ENCODE measurements around the gene GRPEL1. TPM values are rescaled to one million over a fixed set of nuclear protein-coding genes. Genes with fewer than 3 reads are reported as not detected.

Gene GRPEL1
- total RNA-seq, 1 experiment from 2014 or later, result 40.7 TPM

GRCh38 chr4:7068883-7069282 is 1.0 kb upstream of the GRPEL1 start:
- Mint-ChIP-seq H3K4me3 (peak overlapping the region; percentile 83 to 95), H3K36me3 (ENCODE audit: insufficient read depth in 1 of 3, low read depth in 3 of 3) (peaks cover 7 to 21% (median 16%) of the 10 kb centered on the region in 3 experiments; a peak in 6 of 7 replicates), H3K27me3 (ENCODE audit: low read depth) (peaks cover 44% of the 10 kb centered on the region), H3K27ac (0 out of 7 replicates have a peak overlapping the region, but pooled peaks of 1 of the 3 experiments have one; percentile 55), H3K4me1 (peaks cover 15 to 24% of the 10 kb centered on the region in 2 experiments), H3K9me3 (no peaks in the 10 kb centered on the region)
- Histone ChIP-seq H2AK5ac (ENCODE audit: insufficient read length, low read length) (no peak overlapping the region), H4K20me1 (ENCODE audit: control insufficient read depth, insufficient read depth, insufficient read length) (no peaks in the 10 kb centered on the region), H2AFZ (ENCODE audit: low read length) (peak overlapping the region; percentile 10), H3K4me2 (ENCODE audit: insufficient read depth, insufficient read length, low read length) (peak overlapping the region; percentile 94), H2BK20ac (ENCODE audit: low read depth, low read length, poor library complexity, severe bottlenecking) (no peak overlapping the region), H3K27me3 (ENCODE audit: insufficient read depth, low read length) (no peaks in the 10 kb centered on the region; the same call in 1 of the 2 replicates), H4K5ac (ENCODE audit: insufficient read length, low read depth, low read length) (no peak overlapping the region), H3K4ac (ENCODE audit: low read depth, low read length) (no peak overlapping the region), H3K27ac (ENCODE audit: insufficient read length, low read depth, low read length) (no peak overlapping the region), H3K23me2 (ENCODE audit: insufficient read length, low read depth, low read length, poor library complexity, severe bottlenecking) (peaks cover 10% of the 10 kb centered on the region), H3K79me1 (ENCODE audit: insufficient read depth, low read depth, low read length, poor library complexity, severe bottlenecking) (peaks cover 9% of the 10 kb centered on the region), H2BK120ac (ENCODE audit: low read depth, low read length, poor library complexity, severe bottlenecking) (no peak overlapping the region), H3K56ac (ENCODE audit: insufficient read length, low read depth, low read length) (no peak overlapping the region), H3K4me1 (ENCODE audit: insufficient read depth, low read length) (peaks cover 4% of the 10 kb centered on the region), H4K8ac (replicated peaks; ENCODE audit: insufficient read length, low read depth, low read length) (no peak overlapping the region), H3K14ac (ENCODE audit: insufficient read depth, low read length) (no peak overlapping the region), H2BK12ac (ENCODE audit: insufficient read length, low read depth, low read length) (no peak overlapping the region), H3K9me3 (ENCODE audit: control insufficient read depth, low read depth, low read length) (no peaks in the 10 kb centered on the region), H3K18ac (ENCODE audit: insufficient read length, low read depth, low read length) (no peak overlapping the region), H2BK15ac (ENCODE audit: low read depth, low read length) (no peak overlapping the region), H2BK5ac (ENCODE audit: insufficient read length, low read length) (no peak overlapping the region), H3T11ph (ENCODE audit: low read length) (no peak overlapping the region), H4K91ac (ENCODE audit: insufficient read length, low read depth, low read length) (no peak overlapping the region), H3K9ac (ENCODE audit: extremely low read depth, insufficient read length, low read length) (peak overlapping the region; percentile 9), H3K23ac (ENCODE audit: insufficient read length, low read depth, low read length) (no peak overlapping the region), H3K79me2 (ENCODE audit: insufficient read depth, low read length) (peaks cover 16% of the 10 kb centered on the region; the same call in 1 of the 2 replicates)
- DNase-seq, result peak; percentile 61
- no CpG with 5 or more reads among the region's 20 CpGs for WGBS (ENCODE audit: extremely low coverage, insufficient read length, low lambda C conversion rate)
- no peak for TF ChIP-seq CTCF (conservative IDR thresholded peaks at IDR 0.05)

Data from H9 (cell line).